Subcutaneous abdominal adipose tissue (tissue), 5 donors: ENCODE results near the gene AGAP1.

Experiments
- H3K27ac ChIP-seq: one replicate; pipeline ENCODE4 v1.7.0; 2013; ENCODE audit warnings: low read depth, mild to moderate bottlenecking, inconsistent platforms, low read length, moderate library complexity
- H3K27me3 ChIP-seq, 5 donors: one replicate each; pipeline ENCODE4 v1.7.0; 2013; ENCODE audit warnings: low read length in 5 of 5, inconsistent platforms in 1 of 5; ENCODE audit not compliant: control insufficient read depth in 5 of 5, insufficient read depth in 4 of 5
- H3K36me3 ChIP-seq, 5 donors: one replicate each; pipeline ENCODE4 v1.7.0; 2013; ENCODE audit warnings: low read length in 5 of 5; ENCODE audit not compliant: control insufficient read depth in 5 of 5, insufficient read depth in 5 of 5
- H3K4me1 ChIP-seq, 5 donors: one replicate each; pipeline ENCODE4 v1.7.0; 2013; ENCODE audit warnings: low read length in 5 of 5, mild to moderate bottlenecking in 3 of 5, moderate library complexity in 1 of 5; ENCODE audit not compliant: control insufficient read depth in 5 of 5, insufficient read depth in 5 of 5
- H3K4me3 ChIP-seq, 5 donors: one replicate each; pipeline ENCODE4 v1.7.0; 2013; ENCODE audit warnings: low read length in 5 of 5, low read depth in 1 of 5
- H3K9ac ChIP-seq, 5 donors: one replicate each; pipeline ENCODE4 v1.7.0; 2013; ENCODE audit warnings: low read length in 5 of 5, mild to moderate bottlenecking in 4 of 5, moderate library complexity in 3 of 5
- H3K9me3 ChIP-seq, 5 donors: one replicate each; pipeline ENCODE4 v1.7.0; 2013; ENCODE audit warnings: low read length in 5 of 5; ENCODE audit not compliant: control insufficient read depth in 5 of 5
- donor health status: healthy.
- donor health status: healthy.
- donor health status: healthy.
- donor health status: healthy.
- donor health status: healthy.

Gene AGAP1

GRCh38 chr2:235989591-235989990 lies 495.7 kb downstream of the AGAP1 start:
- Histone ChIP-seq H3K4me1 (no peaks in the 10 kb centered on the region), H3K36me3 (peaks cover 0 to 6% (median 0%) of the 10 kb centered on the region in 5 donors), H3K27me3 (no peaks in the 10 kb centered on the region), H3K9ac (no peak overlapping the region), H3K9me3 (peaks cover 0 to 3% (median 0%) of the 10 kb centered on the region in 5 donors), H3K4me3 (no peak overlapping the region), H3K27ac (no peak overlapping the region)

GRCh38 chr2:235990344-235990743 lies 496.5 kb downstream of the AGAP1 start:
- Histone ChIP-seq H3K4me1 (no peaks in the 10 kb centered on the region), H3K9me3 (peaks cover 0 to 3% (median 0%) of the 10 kb centered on the region in 5 donors), H3K27me3 (no peaks in the 10 kb centered on the region), H3K4me3 (no peak overlapping the region), H3K9ac (no peak overlapping the region), H3K36me3 (peaks cover 0 to 6% (median 0%) of the 10 kb centered on the region in 5 donors), H3K27ac (no peak overlapping the region)

- H3K4me3 ChIP-seq = no peak overlapping the region
- no peaks in the 10 kb centered on the region for H3K27me3 ChIP-seq
- H3K27ac ChIP-seq = no peak overlapping the region
- peaks cover 0 to 9% (median 0%) of the 10 kb centered on the region in 5 donors for H3K36me3 ChIP-seq
- peaks cover 0 to 3% (median 0%) of the 10 kb centered on the region in 5 donors for H3K9me3 ChIP-seq
- H3K9ac ChIP-seq = no peak overlapping the region
- no peaks in the 10 kb centered on the region for H3K4me1 ChIP-seq
Measured at GRCh38 chr2:235992024-235992423, 498.2 kb downstream of the AGAP1 start.

GRCh38 chr2:235996419-235996818 lies 502.6 kb downstream of the AGAP1 start:
- Histone ChIP-seq H3K9me3 (no peaks in the 10 kb centered on the region), H3K27ac (no peak overlapping the region), H3K27me3 (no peaks in the 10 kb centered on the region), H3K4me3 (no peak overlapping the region), H3K36me3 (peaks cover 0 to 10% (median 3%) of the 10 kb centered on the region in 5 donors), H3K9ac (no peak overlapping the region), H3K4me1 (peaks cover 0 to 5% (median 0%) of the 10 kb centered on the region in 5 donors)

- H3K4me1 ChIP-seq = peaks cover 0 to 5% (median 0%) of the 10 kb centered on the region in 5 donors
- no peaks in the 10 kb centered on the region for H3K9me3 ChIP-seq
- H3K27me3 ChIP-seq = no peaks in the 10 kb centered on the region
- no peak overlapping the region for H3K4me3 ChIP-seq
- no peak overlapping the region for H3K9ac ChIP-seq
- no peak overlapping the region for H3K27ac ChIP-seq
- peaks cover 0 to 13% (median 3%) of the 10 kb centered on the region in 5 donors for H3K36me3 ChIP-seq
Measured at GRCh38 chr2:235999011-235999410, 505.2 kb downstream of the AGAP1 start.

GRCh38 chr2:236001166-236001828 lies 507.5 kb downstream of the AGAP1 start:
- Histone ChIP-seq H3K4me1 (peaks cover 0 to 5% (median 0%) of the 10 kb centered on the region in 5 donors), H3K27me3 (no peaks in the 10 kb centered on the region), H3K27ac (no peak overlapping the region), H3K4me3 (peak overlapping the region in 3 of 5 donors; percentile 6 to 36 (median 26)), H3K9ac (no peak overlapping the region), H3K36me3 (peaks cover 0 to 10% (median 0%) of the 10 kb centered on the region in 5 donors), H3K9me3 (no peaks in the 10 kb centered on the region)

- Histone ChIP-seq H3K36me3 (peaks cover 0 to 10% (median 0%) of the 10 kb centered on the region in 5 donors), H3K4me3 (peak overlapping the region in 2 of 5 donors; percentile 26 to 36), H3K9me3 (no peaks in the 10 kb centered on the region), H3K27ac (no peak overlapping the region), H3K27me3 (no peaks in the 10 kb centered on the region), H3K9ac (no peak overlapping the region), H3K4me1 (peaks cover 0 to 5% (median 0%) of the 10 kb centered on the region in 5 donors)
Measured at GRCh38 chr2:236001854-236002253, 508.0 kb downstream of the AGAP1 start.

- Histone ChIP-seq H3K36me3 (peaks cover 0 to 3% (median 0%) of the 10 kb centered on the region in 5 donors), H3K27ac (no peak overlapping the region), H3K4me1 (no peaks in the 10 kb centered on the region), H3K9ac (no peak overlapping the region), H3K4me3 (no peak overlapping the region), H3K9me3 (no peaks in the 10 kb centered on the region), H3K27me3 (no peaks in the 10 kb centered on the region)
Measured at GRCh38 chr2:236008006-236008405, 514.2 kb downstream of the AGAP1 start.

- Histone ChIP-seq H3K9ac (no peak overlapping the region), H3K27me3 (no peaks in the 10 kb centered on the region), H3K9me3 (no peaks in the 10 kb centered on the region), H3K27ac (no peak overlapping the region), H3K4me1 (no peaks in the 10 kb centered on the region), H3K4me3 (no peak overlapping the region), H3K36me3 (no peaks in the 10 kb centered on the region)
Measured at GRCh38 chr2:236008857-236009256, 515.0 kb downstream of the AGAP1 start.

- Histone ChIP-seq H3K4me3 (no peak overlapping the region), H3K9me3 (no peaks in the 10 kb centered on the region), H3K27me3 (no peaks in the 10 kb centered on the region), H3K4me1 (no peaks in the 10 kb centered on the region), H3K27ac (no peak overlapping the region), H3K9ac (no peak overlapping the region), H3K36me3 (no peaks in the 10 kb centered on the region)
Measured at GRCh38 chr2:236010920-236011685, 517.3 kb downstream of the AGAP1 start.
